NCI-H2227 treated with DMSO at 0.1 percent for 48 hours (cell line): ENCODE measurements around the gene S1PR3.
"Not testable (repeated sequence)": the region's sequence is repeated elsewhere in the genome, so short reads cannot be mapped to it uniquely, and the experiment has no call there.

Experiments used
- DNase-seq: peaks from one replicate; lab custom pipeline; 2025; lab: John Stamatoyannopoulos, UW

Gene S1PR3

DNA sequence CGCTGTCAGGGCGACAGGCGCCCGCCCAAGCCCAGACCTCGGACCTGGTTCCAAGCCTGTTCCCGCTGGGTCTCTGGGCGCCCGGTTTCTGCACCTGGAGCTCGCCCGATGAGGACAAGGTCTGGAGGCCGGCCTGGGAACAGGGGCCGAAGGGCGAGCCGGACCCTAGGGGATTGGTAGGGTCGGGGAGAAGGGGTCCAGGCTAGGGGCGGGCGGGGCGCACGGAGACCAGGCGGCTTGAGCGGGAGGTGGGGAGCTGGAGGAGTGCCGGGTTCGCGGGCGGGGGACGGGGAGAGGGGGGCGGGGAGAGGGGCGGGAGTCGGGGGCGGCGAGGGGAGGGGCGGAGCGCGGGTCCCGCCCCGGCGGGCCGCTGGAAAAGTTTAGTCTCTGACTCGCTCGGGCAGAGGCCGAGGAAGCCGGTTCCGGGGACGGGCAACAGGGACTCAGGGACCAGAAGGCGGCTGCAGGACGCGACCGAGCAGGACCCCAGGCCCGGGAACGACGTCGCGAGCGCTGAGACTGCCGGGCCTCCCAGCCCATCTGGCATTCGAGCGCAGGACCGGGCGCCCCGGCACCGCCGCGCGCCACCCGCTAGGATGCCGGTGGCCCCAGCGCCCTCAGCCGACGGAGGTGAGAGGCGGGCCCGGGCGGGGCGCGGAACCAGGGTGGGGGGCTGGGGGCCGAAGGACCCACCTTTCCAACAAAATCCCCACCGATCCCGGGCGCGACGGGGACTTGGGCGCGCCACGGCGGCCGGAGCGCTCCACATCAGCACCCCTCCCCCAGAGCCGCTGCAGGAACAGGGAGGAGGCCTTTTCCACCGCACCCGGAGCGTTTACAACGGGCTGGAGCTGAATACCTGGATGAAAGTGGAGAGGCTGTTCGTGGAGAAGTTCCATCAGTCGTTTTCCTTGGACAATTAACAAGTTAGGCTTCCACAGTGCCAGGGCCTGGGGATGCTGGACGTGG is at the start of gene S1PR3:
Gene S1PR3, plus strand, starts transcription at position 403 of the 969 bp plus-strand sequence. CDS start 9,733 bp downstream, outside the sequence.
- no peak for DNase-seq

DNA sequence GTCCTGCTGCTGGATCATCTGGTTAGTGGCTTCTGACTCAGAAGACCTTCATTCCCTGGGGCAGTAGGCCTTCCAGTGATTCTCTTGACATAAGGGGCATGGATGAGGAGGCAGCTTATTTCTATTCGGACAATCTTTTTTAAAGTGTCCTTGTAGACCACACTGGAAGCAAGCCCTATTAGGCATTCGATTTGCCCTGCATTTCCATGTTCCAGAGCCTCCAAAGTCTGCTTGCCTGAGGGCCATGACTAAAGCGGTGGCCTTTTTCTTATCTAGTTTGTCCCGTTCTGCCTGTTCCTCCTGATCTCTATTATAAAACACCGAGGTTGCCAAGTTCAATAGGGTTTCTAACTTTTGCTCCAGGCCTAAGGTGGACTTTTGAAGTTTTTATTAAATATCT is 49.7 kb upstream of the S1PR3 start:
- DNase-seq: not testable (repeated sequence)

DNA sequence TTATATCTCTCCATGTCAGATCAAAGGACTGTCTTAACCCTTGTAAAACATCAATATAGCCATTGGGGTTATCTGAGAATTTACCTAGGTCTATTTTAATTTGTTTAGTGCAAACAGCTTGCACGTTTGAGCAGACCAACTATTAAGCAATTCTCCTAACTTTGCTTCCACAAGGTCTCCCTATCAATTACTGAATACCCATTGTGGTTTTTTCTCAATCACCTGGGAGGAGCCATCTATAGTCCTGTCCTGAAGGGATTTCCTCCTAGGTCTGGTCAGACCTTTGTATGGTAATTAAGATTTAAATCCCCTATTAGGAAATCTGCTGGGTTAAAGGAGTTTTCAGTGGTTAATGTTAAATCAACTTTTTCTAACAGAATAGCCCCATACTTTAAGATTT is 48.9 kb upstream of the S1PR3 start:
- no peak for DNase-seq

DNA sequence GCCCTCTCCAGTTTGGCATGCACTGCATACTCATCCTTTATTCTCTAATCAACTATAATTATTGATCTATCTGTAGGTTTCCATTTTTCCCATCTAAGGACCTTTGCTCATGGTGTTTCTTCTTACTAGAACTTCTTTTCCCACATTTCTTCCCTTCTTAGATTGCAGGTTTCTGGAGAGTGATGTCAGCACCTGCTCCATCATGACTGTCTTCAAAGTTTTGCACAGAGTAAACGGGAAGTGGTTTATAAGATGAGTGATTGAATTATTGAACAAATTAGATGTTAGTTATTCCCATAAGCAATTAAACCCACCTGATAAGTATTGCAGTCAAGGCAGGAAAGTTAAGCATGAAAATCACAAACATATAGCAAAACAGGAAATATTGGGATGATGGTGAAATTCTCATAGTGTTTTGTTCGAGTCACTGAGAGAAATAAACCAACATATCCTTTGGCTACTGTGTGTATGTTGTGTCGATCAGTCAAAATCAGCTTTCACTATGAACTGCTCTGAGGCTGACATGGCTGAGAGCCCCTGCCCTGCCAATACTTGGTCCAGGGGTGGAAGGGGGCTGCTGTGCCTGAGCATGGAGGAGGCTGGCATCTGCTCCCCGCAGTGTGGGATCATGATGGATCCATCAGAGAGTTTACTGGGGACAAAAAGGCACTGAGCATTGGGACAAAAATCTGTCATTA is 45.5 kb upstream of the S1PR3 start:
- DNase-seq: no peak

DNA sequence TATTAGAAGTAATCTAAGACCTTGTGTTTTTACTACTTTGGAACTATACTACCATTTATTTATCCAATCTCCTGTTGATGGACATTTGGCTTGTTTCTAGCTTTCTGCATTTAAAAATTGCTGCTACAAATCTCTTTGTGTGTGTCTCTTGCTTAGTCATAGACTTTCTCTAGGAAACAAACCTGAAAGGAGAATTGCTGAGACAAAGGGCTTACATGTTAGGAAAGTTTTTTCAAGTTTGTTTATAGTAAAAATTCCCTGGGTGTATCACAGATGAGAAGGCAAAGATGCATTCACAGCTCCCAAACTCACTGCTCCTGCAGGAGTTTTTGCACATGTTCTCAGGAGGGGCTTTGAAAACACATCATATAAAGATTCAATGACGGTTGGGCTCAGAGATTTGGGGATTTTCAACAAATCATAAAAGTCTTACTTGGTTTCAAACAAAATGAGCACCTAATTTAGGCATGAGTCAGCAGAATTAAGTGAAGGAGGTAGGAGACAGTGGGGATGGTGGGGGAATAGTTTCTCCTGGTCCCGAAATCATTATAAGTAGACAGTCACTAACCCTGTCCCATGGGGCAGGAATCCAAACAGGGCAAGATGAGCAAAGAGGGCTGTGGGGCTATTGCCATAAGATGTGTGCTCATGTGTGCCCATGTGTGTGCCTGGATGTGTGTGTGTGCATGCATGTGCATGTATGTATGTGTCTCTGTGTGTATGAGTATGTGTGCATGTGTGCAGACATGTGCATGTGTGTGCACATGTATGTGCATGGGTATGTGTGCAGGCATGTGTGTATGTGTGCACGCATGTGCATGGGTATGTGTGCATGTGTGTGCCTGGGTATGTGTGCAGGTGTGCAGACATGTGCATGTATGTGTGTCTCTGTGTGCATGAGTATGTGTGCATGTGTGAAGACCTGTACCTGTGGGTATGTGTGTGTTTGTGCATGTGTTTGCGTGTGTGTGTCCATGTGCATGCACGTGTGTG is 43.4 kb upstream of the S1PR3 start:
- DNase-seq: no peak

DNA sequence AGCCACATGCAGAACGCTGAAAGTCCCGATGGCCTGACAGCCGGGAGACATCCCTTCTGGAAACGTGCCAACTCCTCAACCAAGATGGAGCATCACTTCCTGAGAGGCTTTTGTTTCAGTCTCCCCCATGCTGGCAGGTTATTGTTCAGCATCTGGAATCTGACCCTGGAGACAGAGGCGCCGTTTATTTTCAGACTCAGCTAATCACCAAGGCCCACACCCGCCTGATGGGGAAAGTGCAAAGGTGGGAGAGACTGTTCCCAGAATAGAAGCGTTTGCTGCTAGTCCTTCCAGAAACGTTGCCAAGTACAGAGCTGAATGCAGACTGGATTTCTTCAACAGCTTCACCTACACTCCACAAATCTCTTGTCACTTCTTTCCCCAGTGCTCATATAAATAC is 41.8 kb upstream of the S1PR3 start:
- peak; percentile 3 for DNase-seq

DNA sequence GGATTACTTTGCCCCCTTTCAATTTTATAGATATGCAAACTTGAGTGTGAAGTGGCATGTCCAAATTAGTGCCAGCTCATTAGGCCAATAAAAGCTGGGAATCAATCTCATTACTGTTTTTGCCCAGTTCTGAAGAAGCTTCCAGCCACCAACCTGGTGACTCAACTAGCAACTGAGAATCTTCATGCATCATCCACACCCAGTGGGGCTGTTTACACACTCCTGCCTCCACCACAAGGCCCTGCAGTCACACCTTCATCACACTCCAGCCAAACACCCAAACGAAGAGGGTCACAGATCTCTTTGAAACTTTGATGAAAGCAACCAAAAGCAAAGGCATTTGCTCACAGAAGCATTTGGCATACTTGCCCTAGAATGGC is 41.3 kb upstream of the S1PR3 start:
- no peak for DNase-seq

DNA sequence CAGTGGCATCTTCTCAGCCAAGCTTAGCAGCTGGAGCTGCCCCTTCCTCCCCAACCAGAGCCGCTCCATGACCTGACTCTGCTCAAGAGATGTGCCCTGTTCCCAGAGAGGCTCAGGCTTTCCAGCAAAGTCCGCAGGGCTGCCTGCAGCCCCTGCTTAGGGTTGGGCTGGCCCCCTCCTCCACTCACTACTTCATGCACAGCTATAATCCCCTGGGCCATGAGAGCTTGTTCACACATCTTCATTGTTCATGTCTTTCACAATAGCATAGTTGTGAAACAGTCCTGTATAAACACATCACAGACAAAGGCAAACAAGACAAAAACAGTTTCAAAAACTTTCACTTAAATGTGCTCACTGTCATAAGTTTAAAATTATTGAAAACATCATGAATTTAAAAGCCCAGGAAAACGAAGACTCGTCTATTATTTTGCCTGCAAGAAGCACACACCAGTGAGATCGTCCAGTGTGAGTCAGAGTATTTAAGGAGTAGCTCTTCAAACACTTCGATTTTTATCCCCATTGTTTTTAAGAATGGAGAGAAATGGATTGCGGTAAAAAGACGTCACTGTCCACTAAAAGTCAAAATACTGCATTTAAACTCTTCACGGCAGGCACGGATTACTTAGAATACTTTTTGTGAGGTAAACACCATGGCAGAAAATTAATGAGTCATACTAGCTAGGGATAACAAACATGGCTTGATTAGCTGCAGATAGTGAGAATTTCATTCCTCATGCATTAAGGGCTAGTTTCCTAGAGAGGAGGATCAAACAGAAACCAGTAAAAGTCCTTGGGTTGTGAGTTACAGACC is 40.7 kb upstream of the S1PR3 start:
- no peak for DNase-seq

DNA sequence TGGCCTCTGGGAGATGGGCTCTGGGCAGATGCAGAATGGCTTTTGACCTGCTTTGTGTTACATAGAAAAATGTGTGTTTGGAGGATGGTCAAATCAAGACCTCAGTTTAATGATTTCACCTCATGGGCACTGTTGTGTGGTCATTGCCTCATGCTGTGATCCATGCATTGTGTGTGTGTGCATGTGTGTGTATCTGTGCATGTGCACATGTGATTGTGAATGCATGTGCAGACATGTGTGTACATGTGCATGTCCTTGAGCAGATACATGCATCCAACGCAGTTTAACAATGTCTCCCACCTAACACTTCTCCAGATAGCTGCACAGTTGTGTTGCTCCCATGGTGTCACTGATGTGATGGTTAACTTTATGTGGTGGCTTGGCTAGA is 40.1 kb upstream of the S1PR3 start:
- no peak for DNase-seq

DNA sequence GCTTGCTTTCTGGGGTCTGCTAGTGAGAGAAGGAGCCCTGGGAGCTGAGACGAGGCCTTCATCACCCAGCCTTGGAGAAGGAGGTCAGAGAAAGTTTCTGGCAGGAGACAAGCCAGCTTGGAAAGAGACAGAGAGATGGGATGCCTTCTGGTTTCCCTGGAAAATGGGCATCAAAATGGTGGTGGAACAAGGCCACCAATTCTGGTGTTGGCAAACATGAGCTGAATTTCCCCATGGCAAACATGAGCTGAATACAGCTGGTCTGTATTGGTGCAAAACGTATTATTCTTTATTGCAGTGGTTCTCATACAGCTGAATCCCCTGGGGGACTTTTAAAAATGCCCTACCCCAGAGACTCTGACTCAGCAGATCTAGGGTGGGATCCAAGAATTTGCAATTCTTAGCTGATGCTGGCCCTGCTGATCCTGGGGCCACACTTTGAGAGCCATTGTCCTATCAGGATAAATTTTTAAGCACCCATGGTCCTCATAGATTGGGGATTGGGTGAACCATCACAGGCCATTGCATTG is 39.1 kb upstream of the S1PR3 start:
- no peak for DNase-seq

DNA sequence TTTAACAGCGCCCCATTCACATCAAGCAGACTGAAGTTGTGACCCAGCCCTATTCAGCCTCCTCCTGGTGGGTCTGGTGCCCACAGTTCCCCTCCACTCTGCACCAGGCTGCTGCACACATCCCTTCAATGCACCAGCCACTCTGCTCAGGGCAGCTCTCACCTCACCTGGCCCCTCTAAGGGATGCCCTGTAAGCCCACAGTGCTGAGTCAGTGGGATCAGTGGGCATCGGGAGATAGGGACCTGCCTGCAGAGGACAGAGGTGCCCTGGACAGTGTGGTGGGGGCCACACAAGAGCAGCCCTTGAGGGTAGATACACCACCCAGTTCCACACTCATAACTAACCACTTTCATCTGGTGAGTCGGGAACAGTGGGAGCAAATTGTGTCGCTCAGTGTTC is 38.3 kb upstream of the S1PR3 start:
- DNase-seq: no peak

DNA sequence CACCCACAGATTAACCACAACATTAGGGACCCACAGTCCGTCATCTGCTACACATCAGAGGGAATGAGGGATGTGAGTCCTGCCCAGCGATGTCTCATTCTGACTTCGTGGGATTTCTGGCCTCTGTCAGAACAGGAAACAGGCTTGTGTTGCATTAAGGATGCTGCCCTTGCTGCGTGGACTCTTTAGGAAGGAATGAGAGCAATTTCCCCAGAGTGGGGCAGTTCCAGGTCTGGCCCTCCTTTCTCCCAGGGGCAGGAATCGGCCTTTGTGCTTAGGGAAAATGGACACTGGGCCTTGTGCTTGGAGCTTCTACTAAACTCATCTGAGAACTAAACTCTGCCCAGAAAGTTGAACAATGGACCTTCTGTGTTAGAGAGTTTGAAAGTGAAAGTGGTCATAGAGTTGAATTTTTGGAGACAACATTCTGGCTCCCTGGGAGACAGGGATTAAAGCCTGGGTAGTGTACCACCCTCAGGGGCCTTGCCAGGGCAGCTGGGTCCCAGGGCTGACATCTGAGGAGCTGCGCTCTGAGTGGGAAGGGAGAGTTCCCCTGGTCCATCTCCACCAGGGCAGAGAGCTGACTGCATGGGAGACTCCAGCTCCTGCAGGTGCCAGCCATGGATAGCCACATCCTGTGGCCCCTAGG is 37.8 kb upstream of the S1PR3 start:
- no peak for DNase-seq

DNA sequence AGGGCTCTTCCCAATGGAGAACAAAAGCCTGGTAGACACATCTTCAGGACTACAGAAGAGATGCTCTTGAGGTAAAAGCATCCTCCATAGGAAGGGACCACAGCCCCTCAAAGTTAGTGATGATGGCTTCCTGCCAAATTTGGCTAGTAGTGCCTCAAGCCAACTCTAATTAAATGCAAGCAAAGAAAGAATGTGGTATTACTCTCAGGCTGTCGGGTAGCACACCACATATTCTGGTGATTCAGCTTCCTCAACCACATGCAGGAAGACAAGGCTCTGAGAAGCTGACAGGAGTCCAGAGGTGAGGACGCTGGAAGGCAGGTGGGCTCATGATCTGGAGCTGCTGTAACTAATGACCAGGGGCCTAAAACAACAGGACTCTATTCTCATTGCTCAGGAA is 37.2 kb upstream of the S1PR3 start:
- no peak for DNase-seq

DNA sequence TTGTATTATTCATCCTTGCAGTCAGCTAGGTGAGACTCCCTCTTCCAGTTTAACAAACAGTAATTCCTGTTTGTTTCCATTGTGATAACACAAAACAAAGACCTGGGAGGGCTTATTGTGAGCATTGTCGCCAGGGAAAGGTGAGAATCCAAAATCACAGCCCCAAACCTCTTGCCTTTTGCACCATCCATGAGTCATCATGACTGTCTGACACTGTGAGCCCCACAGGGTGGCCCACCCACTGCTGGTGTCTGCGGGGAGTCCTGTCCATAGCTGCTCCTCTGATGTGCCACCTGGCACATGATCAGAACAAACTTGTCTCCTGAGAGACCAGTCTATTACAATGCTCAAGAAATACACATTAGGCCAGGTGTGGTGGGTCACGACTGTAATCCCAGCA is 33.7 kb upstream of the S1PR3 start:
- no peak for DNase-seq

DNA sequence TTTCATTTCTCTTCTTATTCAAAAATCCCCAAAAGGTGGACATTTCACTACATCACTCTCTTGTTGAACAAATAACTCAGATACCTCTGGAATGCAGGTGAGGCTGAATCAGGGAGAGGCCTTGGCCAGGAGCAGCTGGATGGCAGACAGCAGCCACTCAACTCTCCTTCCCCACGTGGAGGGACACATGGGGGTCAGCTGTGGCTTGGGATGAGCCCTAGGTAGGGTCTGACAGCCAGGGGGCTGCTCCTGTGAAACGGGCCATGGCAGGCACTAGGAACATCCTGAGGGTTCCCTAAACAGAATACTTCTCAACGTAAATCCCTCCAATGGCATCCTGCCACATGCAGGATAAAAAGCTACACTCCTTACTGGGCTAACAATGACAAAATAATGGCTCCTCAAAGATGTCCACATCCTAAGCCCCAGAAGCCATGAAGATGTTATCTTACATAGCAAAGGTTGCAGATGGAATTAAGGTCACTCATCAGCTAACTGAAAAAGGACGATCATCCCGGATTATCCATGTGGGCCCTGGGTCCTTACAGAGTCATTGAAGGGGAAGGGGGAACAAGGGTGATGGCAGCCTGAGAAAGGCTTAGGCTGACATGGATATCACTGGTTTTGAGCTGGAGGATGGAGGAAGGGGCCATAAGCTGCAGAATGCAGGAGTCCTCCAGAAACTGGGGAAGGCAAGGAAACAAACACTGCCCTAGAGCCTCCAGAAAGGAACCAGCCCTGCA is 31.4 kb upstream of the S1PR3 start:
- DNase-seq: no peak

DNA sequence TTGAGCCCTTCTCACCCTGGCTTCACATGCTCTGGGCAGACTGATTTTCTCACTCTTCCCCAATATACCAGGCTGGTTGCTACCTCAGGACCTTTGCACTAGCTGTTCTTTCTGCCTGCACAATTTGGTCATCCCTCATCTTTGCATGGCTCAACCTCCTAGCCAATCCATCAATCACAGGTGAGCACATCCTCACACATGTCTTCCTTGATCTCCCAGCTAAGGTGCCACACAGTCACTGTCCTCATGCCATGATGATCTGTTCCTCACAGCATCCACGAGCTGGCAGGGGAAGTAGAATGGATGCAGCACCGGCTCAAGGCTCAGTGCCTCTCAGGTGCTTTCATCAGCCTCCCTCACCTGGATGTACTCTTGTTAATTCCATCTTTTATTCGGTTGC is 30.6 kb upstream of the S1PR3 start:
- no peak for DNase-seq

DNA sequence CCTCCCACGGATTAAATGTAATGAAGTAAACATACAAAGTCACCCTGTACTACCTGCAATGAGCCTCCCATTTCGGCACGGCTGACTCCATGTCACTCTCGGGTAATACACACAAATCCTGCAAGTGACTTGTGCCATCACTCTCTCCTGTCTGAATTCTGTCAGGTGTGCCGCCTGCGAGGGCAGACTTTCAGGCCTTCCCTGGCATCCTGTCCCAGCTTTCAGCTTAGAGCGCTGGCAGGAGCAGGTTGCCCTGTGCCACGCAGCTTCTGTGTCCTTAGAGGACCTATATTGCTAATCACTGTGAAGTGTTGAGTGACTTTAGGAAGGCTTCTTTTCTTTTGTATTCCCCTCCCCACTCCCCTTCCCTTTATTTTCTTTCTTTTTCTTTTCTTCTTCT is 25.8 kb upstream of the S1PR3 start:
- no peak for DNase-seq

DNA sequence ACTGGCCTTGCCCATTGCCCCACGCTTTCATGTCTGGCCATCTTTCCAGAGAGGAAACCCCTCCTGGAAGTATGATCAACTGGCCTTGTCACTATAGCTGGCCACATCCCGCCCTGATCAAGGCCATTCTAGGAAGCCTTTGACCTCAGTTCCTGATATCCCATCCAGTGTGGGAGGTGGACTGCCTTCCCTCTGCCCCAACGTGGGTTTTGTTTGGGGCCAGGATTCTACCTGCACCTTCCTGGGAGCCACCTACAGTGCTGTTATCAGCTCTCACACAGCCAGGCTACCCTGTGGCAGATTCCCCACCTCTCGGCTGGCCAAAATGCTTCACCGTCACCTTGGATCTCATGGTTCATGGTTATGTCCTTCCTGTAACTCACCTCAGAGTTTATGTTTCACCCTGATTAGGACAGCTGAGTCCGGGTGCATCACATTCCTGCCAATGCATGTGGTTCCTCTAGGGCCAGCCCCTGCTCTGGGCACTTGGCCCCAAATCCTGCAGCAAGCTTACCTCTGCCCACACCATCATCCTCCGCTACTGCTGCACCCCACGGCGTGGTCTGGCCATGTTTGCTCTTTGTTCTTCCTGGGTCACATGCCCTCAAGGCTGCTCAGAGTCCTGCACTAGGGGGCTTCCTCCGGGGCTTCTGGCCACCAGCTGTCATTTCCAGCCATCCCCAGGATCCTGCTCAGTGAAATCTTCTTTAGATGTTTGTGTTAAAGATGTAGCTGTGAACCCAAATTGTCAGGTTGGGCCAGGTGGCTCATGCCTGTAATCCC is 24.2 kb upstream of the S1PR3 start:
- no peak for DNase-seq

DNA sequence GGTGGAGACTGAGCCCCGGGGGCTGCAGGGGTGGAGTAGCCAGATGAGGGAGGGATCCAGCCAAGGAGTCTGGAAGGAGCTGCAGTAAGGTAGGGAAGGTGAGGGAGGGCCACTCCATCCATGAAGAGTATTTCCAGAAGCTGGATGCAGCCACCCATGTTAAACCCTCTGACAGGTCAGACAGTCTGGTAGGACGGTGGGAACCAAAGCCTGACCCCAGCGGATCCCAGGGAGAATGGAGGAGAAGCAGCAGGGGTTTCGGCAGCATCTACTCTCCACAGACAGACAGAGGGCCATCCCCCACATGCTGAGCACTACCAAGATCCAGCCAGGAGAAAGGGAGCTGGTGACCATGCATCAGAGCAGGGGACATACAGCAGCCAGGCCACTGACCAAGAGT is 22.5 kb upstream of the S1PR3 start:
- DNase-seq: no peak
